ENCODE results near the gene GALM. TPM values are rescaled to one million over a fixed set of nuclear protein-coding genes. Genes with fewer than 3 reads are reported as not detected.
"Not testable (repeated sequence)": the region's sequence is repeated elsewhere in the genome, so short reads cannot be mapped to it uniquely, and the experiment has no call there.

Gene GALM
- total RNA-seq, 1 donor from 2014 or later = 8.3 TPM

GRCh38 chr2:38668092-38668491 is 2.2 kb downstream of the GALM start:
- no peak overlapping the region for H3K4me3 ChIP-seq (ENCODE audit: low read depth, low read length)

GRCh38 chr2:38668779-38669479 is 3.0 kb downstream of the GALM start:
- no peak for DNase-seq (ENCODE audit: low read depth)
- TF ChIP-seq, protein P1, sequence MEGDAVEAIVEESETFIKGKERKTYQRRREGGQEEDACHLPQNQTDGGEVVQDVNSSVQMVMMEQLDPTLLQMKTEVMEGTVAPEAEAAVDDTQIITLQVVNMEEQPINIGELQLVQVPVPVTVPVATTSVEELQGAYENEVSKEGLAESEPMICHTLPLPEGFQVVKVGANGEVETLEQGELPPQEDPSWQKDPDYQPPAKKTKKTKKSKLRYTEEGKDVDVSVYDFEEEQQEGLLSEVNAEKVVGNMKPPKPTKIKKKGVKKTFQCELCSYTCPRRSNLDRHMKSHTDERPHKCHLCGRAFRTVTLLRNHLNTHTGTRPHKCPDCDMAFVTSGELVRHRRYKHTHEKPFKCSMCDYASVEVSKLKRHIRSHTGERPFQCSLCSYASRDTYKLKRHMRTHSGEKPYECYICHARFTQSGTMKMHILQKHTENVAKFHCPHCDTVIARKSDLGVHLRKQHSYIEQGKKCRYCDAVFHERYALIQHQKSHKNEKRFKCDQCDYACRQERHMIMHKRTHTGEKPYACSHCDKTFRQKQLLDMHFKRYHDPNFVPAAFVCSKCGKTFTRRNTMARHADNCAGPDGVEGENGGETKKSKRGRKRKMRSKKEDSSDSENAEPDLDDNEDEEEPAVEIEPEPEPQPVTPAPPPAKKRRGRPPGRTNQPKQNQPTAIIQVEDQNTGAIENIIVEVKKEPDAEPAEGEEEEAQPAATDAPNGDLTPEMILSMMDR (conservative IDR thresholded peaks at IDR 0.05; ENCODE audit: low read depth, low read length) = no peak
- no peak overlapping the region for H3K4me3 ChIP-seq (ENCODE audit: low read depth, low read length)

More at GRCh38 chr2:38668092-38668491, 2.2 kb downstream of the GALM start:
- DNase-seq (ENCODE audit: low read depth) = no peak
- TF ChIP-seq, protein P1 (conservative IDR thresholded peaks at IDR 0.05; ENCODE audit: low read depth, low read length) = no peak

- no peak for DNase-seq (ENCODE audit: low read depth)
- no peak overlapping the region for H3K4me3 ChIP-seq (ENCODE audit: low read depth, low read length)
- TF ChIP-seq, protein P1 (conservative IDR thresholded peaks at IDR 0.05; ENCODE audit: low read depth, low read length) = no peak
These were observed 5.4 kb downstream of the GALM start for GRCh38 chr2:38671303-38671702.

GRCh38 chr2:38671946-38672345 is 6.0 kb downstream of the GALM start:
- H3K4me3 ChIP-seq (ENCODE audit: low read depth, low read length) = no peak overlapping the region
- DNase-seq (ENCODE audit: low read depth) = no peak
- TF ChIP-seq, protein P1 (conservative IDR thresholded peaks at IDR 0.05; ENCODE audit: low read depth, low read length) = no peak

DNA sequence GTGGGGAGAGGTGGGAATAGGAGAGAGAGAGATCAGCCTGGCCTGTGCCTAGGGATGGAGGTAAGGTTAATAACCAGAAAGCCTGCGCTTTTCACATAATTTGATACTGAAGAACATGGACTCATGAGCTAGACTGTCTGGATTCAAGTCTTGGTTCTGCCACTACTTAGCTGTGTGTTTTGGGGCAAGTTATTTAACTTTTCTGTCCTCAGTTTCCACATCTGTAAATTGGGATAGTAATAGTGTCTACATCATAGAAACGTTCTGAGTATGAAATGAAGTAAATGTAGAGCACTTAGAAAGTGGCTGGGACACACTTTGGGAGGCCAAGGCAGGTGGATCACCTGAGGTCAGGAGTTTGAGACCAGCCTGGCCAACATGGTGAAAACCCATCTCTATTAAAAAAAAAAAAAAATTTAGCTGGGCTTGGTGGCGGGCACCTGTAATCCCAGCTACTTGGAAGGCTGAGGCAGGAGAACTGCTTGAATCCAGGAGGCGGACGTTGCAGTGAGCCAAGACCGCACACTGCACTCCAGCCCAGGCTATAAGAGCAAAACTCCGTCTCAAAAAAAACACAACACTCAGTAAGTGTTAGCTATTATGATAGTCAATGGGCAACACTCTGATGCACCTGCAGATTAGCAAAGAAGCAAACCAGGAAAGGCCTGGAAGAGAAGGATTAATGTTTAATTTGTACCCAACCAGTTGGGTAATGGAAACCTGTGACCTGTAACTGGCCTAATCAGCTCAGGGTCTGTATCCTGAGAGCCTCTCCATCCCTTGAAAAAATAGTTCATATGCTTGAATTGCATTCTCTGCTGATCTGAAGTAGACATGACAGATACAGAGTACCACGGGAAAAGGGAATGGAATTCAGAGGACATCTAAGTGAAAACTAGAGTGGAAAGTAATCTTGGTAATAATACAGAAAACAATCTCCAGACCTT is 6.8 kb downstream of the GALM start:
- H3K4me3 ChIP-seq (ENCODE audit: low read depth, low read length) = no peak overlapping the region
- TF ChIP-seq, protein P1 (conservative IDR thresholded peaks at IDR 0.05; ENCODE audit: low read depth, low read length) = no peak
- DNase-seq (ENCODE audit: low read depth) = no peak

DNA sequence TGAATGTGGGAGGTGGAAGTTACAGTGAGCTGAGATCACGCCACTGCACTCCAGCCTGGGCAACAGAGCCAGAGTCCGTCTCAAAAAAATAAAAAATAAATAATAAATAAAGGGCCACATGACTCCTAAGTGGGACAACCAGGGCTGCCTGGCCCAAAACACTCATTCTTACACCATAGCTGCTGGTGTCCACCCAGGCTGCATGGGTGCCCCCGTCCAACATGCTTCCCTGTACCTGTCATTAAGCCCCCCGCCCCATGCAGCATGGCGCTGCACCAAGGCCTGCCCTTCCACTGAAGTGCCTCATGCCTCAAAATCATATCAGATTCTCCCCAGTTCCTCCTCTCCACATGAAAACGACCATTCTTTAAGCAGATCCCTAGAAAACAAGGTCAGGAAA is 10.8 kb downstream of the GALM start:
- DNase-seq (ENCODE audit: low read depth) = no peak
- H3K4me3 ChIP-seq (ENCODE audit: low read depth, low read length) = no peak overlapping the region
- TF ChIP-seq, protein P1 (conservative IDR thresholded peaks at IDR 0.05; ENCODE audit: low read depth, low read length) = no peak

DNA sequence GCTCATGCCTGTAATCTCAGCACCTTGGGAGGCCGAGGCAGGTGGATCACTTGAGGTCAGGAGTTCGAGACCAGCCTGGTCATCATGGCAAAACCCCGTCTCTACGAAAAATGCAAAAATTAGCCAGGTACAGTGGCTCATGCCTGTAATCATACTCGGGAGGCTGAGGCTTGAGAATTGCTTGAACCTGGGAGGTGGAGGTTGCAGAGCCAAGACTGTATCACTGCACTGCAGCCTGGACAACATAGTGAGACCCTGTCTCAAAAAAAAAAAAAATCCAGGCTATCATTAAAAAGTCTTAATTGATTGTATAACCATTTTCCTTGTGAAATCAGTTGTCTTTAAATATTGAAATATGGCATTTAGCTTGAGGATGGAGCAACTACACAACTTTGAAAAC is 15.0 kb downstream of the GALM start:
- not testable (repeated sequence) for DNase-seq (ENCODE audit: low read depth); H3K4me3 ChIP-seq (ENCODE audit: low read depth, low read length)

All from epithelial cell of proximal tubule (primary cell).